Amniotic stem cell (primary cell): ENCODE measurements around the gene TYW1.
"Not testable (repeated sequence)": the region's sequence is repeated elsewhere in the genome, so short reads cannot be mapped to it uniquely, and the experiment has no call there.

Experiments used
- DNase-seq: peaks from one replicate; lab custom pipeline; 2025; lab: John Stamatoyannopoulos, UW

TYW1 gene

GRCh38 chr7:67189801-67190465 is 193.3 kb downstream of the TYW1 start:
- not testable (repeated sequence) for DNase-seq

GRCh38 chr7:67191002-67191720 is 194.5 kb downstream of the TYW1 start:
- DNase-seq: not testable (repeated sequence)

- not testable (repeated sequence) for DNase-seq
Observed at GRCh38 chr7:67192123-67192702, 195.6 kb downstream of the TYW1 start.

- DNase-seq: not testable (repeated sequence)
Observed at GRCh38 chr7:67192889-67193613, 196.4 kb downstream of the TYW1 start.

DNA sequence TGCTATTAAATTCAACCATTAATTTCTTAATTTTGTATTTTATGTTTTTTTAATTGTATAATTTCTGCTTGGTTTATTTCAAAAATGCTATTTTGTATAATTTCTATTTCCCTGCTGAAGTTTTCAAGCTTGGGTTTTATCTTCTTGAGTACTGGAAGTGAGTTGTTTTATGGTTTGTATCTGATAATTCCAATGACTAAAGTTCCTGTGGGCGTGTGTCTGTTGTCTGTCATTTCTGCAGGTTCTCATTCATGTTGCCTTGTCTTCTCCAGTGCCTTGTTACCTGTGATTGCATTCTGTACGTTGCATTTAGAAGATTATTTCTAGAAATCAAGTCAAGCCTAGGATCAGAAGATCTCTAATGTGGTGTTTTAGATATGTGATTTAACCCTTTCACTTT is 199.5 kb downstream of the TYW1 start:
- DNase-seq: not testable (repeated sequence)

- DNase-seq: not testable (repeated sequence)
Observed at GRCh38 chr7:67198865-67199526, 202.4 kb downstream of the TYW1 start.

DNA sequence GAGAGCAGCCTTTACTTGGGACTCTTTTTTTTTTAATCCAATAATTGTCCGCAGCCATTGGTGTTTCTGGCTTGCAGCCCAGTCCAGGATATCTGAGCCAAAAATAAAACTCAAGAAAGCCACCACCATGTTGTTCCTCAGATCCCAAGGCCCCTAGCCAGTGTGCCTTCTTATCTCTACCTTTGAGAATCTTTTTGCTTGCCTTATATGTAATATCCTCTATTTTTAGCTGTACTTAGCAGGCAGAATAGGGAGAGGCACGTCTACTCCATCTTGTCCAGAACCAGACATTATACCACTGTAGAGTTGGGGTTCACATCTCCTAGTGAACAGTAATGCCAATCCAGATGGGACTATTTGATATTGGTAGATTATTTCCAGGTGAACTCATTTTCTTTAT is 209.1 kb downstream of the TYW1 start:
- not testable (repeated sequence) for DNase-seq

GRCh38 chr7:67206452-67206851 is 209.8 kb downstream of the TYW1 start:
- no peak for DNase-seq

DNA sequence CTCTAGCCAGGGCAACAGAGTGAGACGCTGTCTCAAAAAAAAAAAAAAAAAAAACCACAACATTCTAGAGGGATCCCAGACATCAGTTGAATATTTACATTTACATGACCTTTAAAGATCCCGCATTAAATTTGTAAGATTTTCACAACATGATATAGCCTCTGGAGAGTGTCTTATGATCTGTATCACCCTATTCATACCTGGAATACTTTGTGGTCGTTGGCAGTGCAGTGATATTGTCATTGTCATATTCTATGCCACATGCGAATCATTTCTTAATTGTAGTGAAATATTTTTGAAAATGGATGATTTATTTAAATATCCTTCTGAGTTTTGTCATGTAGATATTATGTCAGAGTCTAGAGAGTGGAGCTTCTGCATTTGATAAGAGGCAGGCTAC is 212.0 kb downstream of the TYW1 start:
- DNase-seq: not testable (repeated sequence)

- no peak for DNase-seq
Observed at GRCh38 chr7:67209256-67209655, 212.6 kb downstream of the TYW1 start.

DNA sequence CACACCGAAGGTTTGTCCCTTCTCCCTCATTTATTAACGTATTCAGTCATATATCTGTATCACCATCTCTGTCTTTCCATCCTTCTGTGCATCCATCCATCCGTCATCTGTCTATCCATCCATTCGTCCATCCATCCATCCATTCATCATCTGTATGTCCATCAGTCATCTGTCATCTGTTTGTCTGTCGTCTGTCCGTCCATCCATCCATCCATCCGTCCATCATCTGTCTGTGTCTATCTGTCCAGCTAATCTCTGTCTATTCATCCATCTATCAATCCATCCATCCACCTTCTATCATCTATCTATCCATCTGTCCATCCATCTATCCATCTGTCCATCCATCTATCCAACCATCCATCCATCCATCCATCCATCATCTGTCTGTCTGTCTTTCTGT is 213.9 kb downstream of the TYW1 start:
- no peak for DNase-seq

DNA sequence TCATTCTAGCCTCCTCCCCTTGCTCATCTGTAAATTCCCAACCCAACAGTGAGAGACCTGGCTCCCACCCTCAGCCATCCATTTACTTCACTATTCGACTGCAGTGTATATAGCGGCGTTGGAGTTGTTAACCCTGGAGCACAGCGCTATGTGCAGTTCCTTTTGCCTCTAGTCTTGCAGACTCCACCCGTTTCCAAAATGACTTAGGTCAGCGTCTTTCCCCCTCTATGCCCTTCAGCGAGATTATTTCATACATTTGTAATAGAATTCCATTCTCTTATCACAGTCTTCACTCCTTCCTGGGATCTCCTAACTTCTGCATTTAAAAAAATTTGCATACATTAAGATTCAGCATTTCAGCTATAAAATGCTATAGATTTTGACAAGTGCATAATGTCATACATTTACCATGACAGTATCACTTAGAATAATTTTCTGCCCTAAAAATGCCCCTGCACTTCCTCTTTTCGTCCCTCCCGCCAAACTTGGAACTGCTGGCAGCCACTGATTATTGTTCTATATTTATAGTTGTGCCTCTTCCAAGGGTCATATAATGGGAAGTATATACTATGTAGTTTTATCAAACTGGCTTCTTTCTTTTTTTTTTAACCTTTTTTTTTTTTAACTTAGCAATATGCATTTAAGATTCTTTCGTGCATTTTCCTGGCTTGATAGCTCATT is 215.2 kb downstream of the TYW1 start:
- DNase-seq: not testable (repeated sequence)

DNA sequence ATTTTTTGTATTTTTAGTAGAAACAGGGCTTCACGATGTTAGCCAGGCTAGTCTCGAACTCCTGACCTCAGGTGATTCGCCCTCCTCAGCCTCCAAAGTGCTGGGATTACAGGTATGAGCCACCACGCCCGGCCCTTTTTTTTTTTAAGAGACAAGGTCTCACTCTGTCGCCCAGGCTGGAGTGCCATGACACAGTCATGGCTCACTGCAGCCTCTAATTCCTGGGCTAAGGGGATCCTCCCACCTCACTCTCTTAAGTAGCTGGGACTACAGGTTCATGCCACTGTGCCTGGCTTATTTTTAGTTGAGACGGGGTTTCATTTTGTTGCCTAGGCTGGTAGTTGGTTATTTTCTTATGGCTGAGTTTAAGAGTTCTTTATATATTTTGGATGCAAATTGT is 216.4 kb downstream of the TYW1 start:
- DNase-seq: not testable (repeated sequence)

DNA sequence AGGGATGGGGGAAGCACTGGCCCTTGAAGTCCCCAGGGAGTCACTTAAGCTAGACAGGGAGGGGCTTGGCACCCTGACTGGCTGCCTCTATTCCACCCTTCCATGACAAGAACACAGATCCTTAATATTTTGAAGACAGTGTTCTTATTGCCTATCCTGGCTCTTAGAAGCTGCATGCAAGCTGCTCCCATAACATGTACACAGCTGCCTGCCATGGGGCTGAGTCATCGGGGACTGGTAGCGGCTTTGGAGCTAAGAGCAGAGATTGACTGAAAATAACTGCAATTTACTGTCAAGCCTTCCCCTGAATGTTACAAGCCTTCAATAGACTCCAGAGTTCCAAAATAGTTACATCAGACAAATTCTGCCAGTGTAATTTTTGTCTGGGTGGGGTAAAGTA is 226.9 kb downstream of the TYW1 start:
- DNase-seq: not testable (repeated sequence)

DNA sequence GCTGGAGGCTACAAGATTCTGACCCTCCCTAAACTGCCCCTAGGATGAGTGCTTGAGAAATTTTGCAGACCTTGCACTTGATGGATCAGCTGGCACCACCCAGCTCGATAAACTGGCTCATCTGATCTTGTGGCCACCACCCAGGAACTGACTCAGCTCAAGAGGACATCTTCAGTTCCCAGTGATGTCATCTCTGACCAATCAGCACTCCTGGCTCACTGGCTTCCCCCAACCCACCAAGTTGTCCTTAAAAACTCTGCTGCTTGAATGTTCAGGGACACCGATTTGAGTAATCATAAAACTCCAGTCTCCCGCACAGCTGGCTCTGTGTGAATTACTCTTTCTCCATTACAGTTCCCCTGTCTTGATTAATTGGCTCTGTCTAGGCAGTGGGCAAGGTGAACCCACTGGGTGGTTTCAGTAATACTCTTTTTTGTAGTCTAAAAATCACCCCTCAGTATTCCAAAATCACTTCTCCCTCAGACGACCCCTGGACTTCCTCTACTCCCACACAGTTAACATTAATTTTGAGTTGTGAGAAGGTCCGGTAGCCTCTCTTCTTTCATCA is 229.8 kb downstream of the TYW1 start:
- not testable (repeated sequence) for DNase-seq

DNA sequence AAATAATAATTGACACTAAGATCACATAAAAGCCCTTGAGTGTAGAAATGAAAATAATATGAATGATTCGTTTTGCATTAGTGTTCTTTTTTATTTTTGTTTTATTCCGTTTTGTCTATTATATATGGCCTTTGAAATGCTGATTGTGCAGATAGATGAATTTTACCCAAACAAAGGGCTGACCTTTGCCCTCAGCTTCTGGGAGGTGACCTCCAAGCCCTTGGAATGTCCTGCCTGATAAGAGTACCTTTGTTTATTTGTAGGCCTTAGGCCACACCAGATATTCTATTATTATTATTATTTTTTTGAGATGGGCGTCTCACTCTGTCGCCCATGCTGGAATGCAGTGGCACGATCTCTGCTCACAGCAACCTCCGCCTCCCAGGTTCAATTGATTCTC is 230.3 kb downstream of the TYW1 start:
- not testable (repeated sequence) for DNase-seq

DNA sequence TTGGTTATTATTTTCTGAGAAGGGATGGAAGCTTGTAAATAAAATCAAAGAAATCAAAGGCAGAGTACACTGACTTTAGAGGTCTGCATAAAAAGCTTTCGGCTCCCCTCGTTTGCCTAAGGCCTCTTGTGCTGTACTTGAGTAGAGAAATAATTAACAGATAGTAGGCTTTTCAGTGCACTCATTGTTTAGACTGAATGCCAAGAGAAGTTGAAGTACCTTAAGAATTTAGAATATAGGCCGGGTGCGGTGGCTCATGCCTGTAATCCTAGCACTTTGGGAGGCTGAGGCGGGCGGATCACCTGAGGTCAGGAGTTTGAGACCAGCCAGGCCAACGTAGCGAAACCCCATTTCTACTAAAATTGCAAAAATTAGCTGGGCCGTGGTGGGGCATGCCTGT is 232.4 kb downstream of the TYW1 start:
- DNase-seq: not testable (repeated sequence)

DNA sequence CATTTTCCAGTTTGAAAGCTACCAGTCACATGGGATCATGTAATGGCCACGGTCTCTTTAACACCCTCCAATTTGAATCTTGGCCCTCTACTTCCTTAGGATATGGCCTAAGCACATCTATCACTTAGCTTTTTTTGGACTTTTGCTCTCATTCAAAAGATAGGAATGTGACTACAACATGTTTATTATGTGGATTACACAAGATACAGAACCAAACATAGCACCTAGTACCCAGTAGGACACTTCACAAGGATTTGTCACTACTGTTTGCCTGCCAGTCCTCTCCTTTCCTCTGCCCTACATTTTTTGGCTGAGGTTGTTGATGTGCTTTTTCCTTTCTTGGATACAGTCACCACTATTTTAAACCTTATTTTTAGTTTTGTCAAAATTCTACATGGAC is 233.4 kb downstream of the TYW1 start:
- DNase-seq: not testable (repeated sequence)

GRCh38 chr7:67233506-67233905 is 236.9 kb downstream of the TYW1 start:
- DNase-seq: not testable (repeated sequence)

GRCh38 chr7:67236216-67236615 is 239.6 kb downstream of the TYW1 start:
- DNase-seq: not testable (repeated sequence)

- not testable (repeated sequence) for DNase-seq
Observed at GRCh38 chr7:67242871-67243270, 246.2 kb downstream of the TYW1 start.
